K562 (cell line): ENCODE results near the gene HELZ2. TPM values are rescaled to one million over a fixed set of nuclear protein-coding genes. Genes with fewer than 3 reads are reported as not detected.
A peak's percentile ranks its signal among the peaks of the same experiment; 100 is the strongest.

Experiments
- DPF2 ChIP-seq: fragments of 450-650 bp; IDR thresholded peaks from 2 replicates; pipeline ENCODE4 v1.6.1; 2016
- GABPB1 ChIP-seq: sonication (generic); formaldehyde crosslinking; IDR thresholded peaks from 2 replicates; pipeline ENCODE4 v1.8.0; 2022; ENCODE audit warnings: mild to moderate bottlenecking, missing genetic modification reagents
- KDM2B ChIP-seq: fragments of 250-450 bp; sonication (Bioruptor Pico); IDR thresholded peaks from 2 replicates; pipeline ENCODE4 v1.8.0; 2021; ENCODE audit warnings: mild to moderate bottlenecking, moderate library complexity
- KDM5B ChIP-seq: fragments of 200-600 bp; sonication (generic); IDR thresholded peaks from 2 replicates; pipeline ENCODE4 v1.6.1; 2012; ENCODE audit warnings: low read depth, mild to moderate bottlenecking, moderate library complexity, low read length, control low read depth, inconsistent platforms; ENCODE audit not compliant: insufficient replicate concordance
- KLF6 ChIP-seq: fragments of 250-450 bp; sonication (Bioruptor Pico); IDR thresholded peaks from 2 replicates; pipeline ENCODE4 v1.4.0; 2020; ENCODE audit warnings: mild to moderate bottlenecking, moderate library complexity, borderline replicate concordance
- NBN ChIP-seq: fragments of 450-650 bp; IDR thresholded peaks from 2 replicates; pipeline ENCODE4 v1.6.1; 2016; ENCODE audit warnings: low read depth, mild to moderate bottlenecking
- TARDBP ChIP-seq: fragments of 450-650 bp; IDR thresholded peaks from 2 replicates; pipeline ENCODE4 v1.6.1; 2016
- ZC3H11A ChIP-seq: IDR thresholded peaks from 2 replicates; pipeline ENCODE4 v1.6.1; 2012; ENCODE audit warnings: low read depth, low read length, improper control_type of control experiment
- ZNF584 ChIP-seq: fragments of 200-800 bp; sonication (Bioruptor generic); IDR thresholded peaks from 2 replicates; pipeline ENCODE4 v1.6.1; 2016; ENCODE audit warnings: low read depth, mild to moderate bottlenecking, missing genetic modification characterization, missing compliant biosample characterization
- polyA plus RNA-seq, 8 experiments: library from polyadenylated mRNA; depleted of rRNA in 4 of 8; stranded (reverse) in 5 of 8; unstranded in 3 of 8; fragments of >200 nt; fragmentation: Nextera tagmentation in 2 of 8; fragmentation: Illumina TruSeq in 1 of 8; extraction: Ambion mirVana in 2 of 8; extraction: Trizol in 1 of 8; gene quantifications; 2 replicates each; pipeline versions ENCODE4 v1.2.1 to v1.2.3, GENCODE V29; 2011 to 2014; ENCODE audit warnings: inconsistent platforms in 1 of 8, missing spikeins in 1 of 8
- total RNA-seq, 7 experiments: library from RNA; depleted of rRNA in 6 of 7; stranded (reverse); fragments of >200 nt in 6 of 7; fragmentation: Illumina TruSeq in 2 of 7; extraction: Trizol in 2 of 7; gene quantifications; 2 replicates each; pipeline versions ENCODE4 v1.2.1 to v1.2.3, GENCODE V29; 2011 to 2021; ENCODE audit warnings: low replicate concordance in 1 of 7
- TF ChIP-seq, protein P1 (sequence below): IDR thresholded peaks from 2 replicates; pipeline ENCODE4 v1.6.1; 2016; ENCODE audit warnings: missing genetic modification characterization, missing compliant biosample characterization
- TF ChIP-seq, protein P2 (sequence below): sonication (generic); formaldehyde crosslinking; IDR thresholded peaks from 2 replicates; pipeline ENCODE4 v1.8.1; 2023; ENCODE audit warnings: mild to moderate bottlenecking, missing genetic modification reagents, moderate library complexity
- TF ChIP-seq, protein P3 (sequence below): fragments of 250-450 bp; sonication (Bioruptor Pico); IDR thresholded peaks from 2 replicates; pipeline ENCODE4 v1.4.0; 2020; ENCODE audit warnings: mild to moderate bottlenecking, moderate library complexity, borderline replicate concordance
- TF ChIP-seq, protein P4 (sequence below): fragments of 250-450 bp; sonication (Bioruptor Pico); IDR thresholded peaks from 2 replicates; pipeline ENCODE4 v1.5.0; 2021
- TF ChIP-seq, protein P5 (sequence below): sonication (generic); formaldehyde crosslinking; IDR thresholded peaks from 2 replicates; pipeline ENCODE4 v1.8.1; 2023; ENCODE audit warnings: mild to moderate bottlenecking, missing genetic modification reagents
- TF ChIP-seq, protein P6 (sequence below), 2 experiments: fragments of 250-450 bp in 1 of 2; fragments of 450-650 bp in 1 of 2; sonication (Bioruptor Pico) in 1 of 2; IDR thresholded peaks; 2 replicates each; pipeline versions ENCODE4 v1.6.1 to v1.8.0; 2016 to 2021; ENCODE audit warnings: mild to moderate bottlenecking in 2 of 2, moderate library complexity in 2 of 2, missing compliant biosample characterization in 1 of 2, missing genetic modification characterization in 1 of 2

Gene HELZ2
- total and polyA plus RNA-seq, 9 of the 15 experiments (the other 6 are each of a cell fraction or from before 2014, with no cell fraction given), result 0.03 to 7.8 (median 2.9) TPM; not detected in 1

DNA sequence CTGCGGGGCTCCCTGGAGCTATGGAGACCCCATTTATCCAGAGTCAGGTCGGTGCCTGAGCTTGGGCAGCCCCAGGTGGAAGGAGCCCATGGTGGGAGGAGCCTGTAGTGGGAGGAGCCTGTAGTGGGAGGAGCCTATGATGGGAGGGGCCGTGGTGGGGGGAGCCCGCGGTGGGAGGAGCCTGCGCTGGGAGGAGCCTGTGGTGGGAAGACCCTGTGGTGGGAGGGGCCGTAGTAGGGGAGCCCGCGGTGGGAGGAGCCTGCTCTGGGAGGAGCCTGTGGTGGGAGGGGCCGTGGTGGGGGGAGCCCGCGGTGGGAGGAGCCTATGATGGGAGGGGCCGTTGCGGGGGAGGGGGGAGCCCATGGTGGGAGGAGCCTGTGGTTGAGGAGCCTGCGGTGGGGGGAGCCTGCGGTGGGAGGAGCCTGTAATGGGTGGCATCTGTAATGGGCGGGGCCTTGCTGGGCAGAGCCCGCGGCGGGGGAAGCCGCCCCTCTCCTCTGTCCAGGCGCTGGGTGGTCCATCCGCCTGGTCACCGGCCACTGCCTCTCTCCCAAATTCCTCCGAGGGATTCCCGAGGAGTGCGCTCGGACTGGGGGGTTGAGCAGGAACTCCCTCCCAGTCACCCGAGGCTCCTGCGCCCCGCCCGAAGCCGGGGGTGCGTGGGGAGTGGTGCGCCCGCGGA lies 20.6 kb downstream of the HELZ2 start (continued):
- TF ChIP-seq DPF2 (no peak), ZNF584 (CRISPR knock-in tag) (no peak), KLF6 (no peak), NBN (no peak), KDM5B (peak; percentile 52), GABPB1 (peak; percentile 1; the same call in 1 of the 2 replicates), KDM2B (CRISPR knock-in tag) (0 out of 2 replicates have a peak, but pooled peaks have one; percentile 11), TARDBP (no peak), ZC3H11A (no peak)
- TF ChIP-seq, protein P1, sequence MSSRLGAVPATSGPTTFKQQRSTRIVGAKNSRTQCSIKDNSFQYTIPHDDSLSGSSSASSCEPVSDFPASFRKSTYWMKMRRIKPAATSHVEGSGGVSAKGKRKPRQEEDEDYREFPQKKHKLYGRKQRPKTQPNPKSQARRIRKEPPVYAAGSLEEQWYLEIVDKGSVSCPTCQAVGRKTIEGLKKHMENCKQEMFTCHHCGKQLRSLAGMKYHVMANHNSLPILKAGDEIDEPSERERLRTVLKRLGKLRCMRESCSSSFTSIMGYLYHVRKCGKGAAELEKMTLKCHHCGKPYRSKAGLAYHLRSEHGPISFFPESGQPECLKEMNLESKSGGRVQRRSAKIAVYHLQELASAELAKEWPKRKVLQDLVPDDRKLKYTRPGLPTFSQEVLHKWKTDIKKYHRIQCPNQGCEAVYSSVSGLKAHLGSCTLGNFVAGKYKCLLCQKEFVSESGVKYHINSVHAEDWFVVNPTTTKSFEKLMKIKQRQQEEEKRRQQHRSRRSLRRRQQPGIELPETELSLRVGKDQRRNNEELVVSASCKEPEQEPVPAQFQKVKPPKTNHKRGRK (tag), result no peak
- TF ChIP-seq, protein P2, sequence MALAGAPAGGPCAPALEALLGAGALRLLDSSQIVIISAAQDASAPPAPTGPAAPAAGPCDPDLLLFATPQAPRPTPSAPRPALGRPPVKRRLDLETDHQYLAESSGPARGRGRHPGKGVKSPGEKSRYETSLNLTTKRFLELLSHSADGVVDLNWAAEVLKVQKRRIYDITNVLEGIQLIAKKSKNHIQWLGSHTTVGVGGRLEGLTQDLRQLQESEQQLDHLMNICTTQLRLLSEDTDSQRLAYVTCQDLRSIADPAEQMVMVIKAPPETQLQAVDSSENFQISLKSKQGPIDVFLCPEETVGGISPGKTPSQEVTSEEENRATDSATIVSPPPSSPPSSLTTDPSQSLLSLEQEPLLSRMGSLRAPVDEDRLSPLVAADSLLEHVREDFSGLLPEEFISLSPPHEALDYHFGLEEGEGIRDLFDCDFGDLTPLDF (CRISPR knock-in tag), result no peak
- TF ChIP-seq, protein P3, sequence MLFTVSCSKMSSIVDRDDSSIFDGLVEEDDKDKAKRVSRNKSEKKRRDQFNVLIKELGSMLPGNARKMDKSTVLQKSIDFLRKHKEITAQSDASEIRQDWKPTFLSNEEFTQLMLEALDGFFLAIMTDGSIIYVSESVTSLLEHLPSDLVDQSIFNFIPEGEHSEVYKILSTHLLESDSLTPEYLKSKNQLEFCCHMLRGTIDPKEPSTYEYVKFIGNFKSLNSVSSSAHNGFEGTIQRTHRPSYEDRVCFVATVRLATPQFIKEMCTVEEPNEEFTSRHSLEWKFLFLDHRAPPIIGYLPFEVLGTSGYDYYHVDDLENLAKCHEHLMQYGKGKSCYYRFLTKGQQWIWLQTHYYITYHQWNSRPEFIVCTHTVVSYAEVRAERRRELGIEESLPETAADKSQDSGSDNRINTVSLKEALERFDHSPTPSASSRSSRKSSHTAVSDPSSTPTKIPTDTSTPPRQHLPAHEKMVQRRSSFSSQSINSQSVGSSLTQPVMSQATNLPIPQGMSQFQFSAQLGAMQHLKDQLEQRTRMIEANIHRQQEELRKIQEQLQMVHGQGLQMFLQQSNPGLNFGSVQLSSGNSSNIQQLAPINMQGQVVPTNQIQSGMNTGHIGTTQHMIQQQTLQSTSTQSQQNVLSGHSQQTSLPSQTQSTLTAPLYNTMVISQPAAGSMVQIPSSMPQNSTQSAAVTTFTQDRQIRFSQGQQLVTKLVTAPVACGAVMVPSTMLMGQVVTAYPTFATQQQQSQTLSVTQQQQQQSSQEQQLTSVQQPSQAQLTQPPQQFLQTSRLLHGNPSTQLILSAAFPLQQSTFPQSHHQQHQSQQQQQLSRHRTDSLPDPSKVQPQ (CRISPR knock-in tag), result no peak
- TF ChIP-seq, protein P4, sequence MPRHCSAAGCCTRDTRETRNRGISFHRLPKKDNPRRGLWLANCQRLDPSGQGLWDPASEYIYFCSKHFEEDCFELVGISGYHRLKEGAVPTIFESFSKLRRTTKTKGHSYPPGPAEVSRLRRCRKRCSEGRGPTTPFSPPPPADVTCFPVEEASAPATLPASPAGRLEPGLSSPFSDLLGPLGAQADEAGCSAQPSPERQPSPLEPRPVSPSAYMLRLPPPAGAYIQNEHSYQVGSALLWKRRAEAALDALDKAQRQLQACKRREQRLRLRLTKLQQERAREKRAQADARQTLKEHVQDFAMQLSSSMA (CRISPR knock-in tag), result no peak
- TF ChIP-seq, protein P5, sequence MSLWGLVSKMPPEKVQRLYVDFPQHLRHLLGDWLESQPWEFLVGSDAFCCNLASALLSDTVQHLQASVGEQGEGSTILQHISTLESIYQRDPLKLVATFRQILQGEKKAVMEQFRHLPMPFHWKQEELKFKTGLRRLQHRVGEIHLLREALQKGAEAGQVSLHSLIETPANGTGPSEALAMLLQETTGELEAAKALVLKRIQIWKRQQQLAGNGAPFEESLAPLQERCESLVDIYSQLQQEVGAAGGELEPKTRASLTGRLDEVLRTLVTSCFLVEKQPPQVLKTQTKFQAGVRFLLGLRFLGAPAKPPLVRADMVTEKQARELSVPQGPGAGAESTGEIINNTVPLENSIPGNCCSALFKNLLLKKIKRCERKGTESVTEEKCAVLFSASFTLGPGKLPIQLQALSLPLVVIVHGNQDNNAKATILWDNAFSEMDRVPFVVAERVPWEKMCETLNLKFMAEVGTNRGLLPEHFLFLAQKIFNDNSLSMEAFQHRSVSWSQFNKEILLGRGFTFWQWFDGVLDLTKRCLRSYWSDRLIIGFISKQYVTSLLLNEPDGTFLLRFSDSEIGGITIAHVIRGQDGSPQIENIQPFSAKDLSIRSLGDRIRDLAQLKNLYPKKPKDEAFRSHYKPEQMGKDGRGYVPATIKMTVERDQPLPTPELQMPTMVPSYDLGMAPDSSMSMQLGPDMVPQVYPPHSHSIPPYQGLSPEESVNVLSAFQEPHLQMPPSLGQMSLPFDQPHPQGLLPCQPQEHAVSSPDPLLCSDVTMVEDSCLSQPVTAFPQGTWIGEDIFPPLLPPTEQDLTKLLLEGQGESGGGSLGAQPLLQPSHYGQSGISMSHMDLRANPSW (CRISPR knock-in tag), result no peak
- TF ChIP-seq, protein P6, sequence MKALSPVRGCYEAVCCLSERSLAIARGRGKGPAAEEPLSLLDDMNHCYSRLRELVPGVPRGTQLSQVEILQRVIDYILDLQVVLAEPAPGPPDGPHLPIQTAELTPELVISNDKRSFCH (CRISPR knock-in tag; IDR thresholded peaks at IDR 0.05), result no peak
- TF ChIP-seq, protein P6 (tag; IDR thresholded peaks at IDR 0.05), result no peak
